Keratinocyte (primary cell): Measurements from ENCODE around the gene P4HB.

ENCODE experiments used
- EZH2 ChIP-seq: IDR thresholded peaks from one replicate; pipeline ENCODE4 v1.6.1; 2012; ENCODE audit warnings: inconsistent platforms, mild to moderate bottlenecking, low read length, moderate library complexity
- TF ChIP-seq, protein P1 (sequence below), 3 experiments: IDR thresholded peaks in 1 of 3; conservative IDR thresholded peaks in 1 of 3; optimal IDR thresholded peaks in 1 of 3; 2 replicates in 2 of 3; 3 replicates in 1 of 3; pipeline versions ENCODE3 to v1.5.1; 2011; ENCODE audit warnings: low read length in 3 of 3, mild to moderate bottlenecking in 3 of 3, moderate library complexity in 2 of 3, control low read depth in 1 of 3, inconsistent platforms in 1 of 3; ENCODE audit not compliant: insufficient read depth in 2 of 3; ENCODE audit errors: extremely low read depth in 1 of 3

- TF ChIP-seq, protein P1, sequence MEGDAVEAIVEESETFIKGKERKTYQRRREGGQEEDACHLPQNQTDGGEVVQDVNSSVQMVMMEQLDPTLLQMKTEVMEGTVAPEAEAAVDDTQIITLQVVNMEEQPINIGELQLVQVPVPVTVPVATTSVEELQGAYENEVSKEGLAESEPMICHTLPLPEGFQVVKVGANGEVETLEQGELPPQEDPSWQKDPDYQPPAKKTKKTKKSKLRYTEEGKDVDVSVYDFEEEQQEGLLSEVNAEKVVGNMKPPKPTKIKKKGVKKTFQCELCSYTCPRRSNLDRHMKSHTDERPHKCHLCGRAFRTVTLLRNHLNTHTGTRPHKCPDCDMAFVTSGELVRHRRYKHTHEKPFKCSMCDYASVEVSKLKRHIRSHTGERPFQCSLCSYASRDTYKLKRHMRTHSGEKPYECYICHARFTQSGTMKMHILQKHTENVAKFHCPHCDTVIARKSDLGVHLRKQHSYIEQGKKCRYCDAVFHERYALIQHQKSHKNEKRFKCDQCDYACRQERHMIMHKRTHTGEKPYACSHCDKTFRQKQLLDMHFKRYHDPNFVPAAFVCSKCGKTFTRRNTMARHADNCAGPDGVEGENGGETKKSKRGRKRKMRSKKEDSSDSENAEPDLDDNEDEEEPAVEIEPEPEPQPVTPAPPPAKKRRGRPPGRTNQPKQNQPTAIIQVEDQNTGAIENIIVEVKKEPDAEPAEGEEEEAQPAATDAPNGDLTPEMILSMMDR (optimal IDR thresholded peaks at IDR 0.05 in 1 of 3, IDR thresholded peaks at IDR 0.05 in 1 of 3, conservative IDR thresholded peaks at IDR 0.05 in 1 of 3; ENCODE audit: extremely low read depth in 1 of 3, insufficient read depth in 2 of 3, low read length in 3 of 3), result no peak
- no peak for TF ChIP-seq EZH2
Measured at GRCh38 chr17:81888105-81888987, 28.0 kb upstream of the P4HB start.
